ENCODE measurements around the gene ARID2.

The ARID2 gene

GRCh38 chr12:45895961-45896360 is 166.5 kb downstream of the ARID2 start:
- in situ Hi-C loops (cut with MboI; ENCODE audit: low pct_unique_long_range_greater_than_20kb, low sequenced_read_pairs, unreplicated experiment): no loop called here
- no peak for DNase-seq (ENCODE audit: low spot score)
- no peak for TF ChIP-seq CTCF (IDR thresholded peaks at IDR 0.05; ENCODE audit: extremely low read depth, insufficient read depth, missing control alignments)

GRCh38 chr12:45898094-45898493 is 168.6 kb downstream of the ARID2 start:
- TF ChIP-seq CTCF (IDR thresholded peaks at IDR 0.05; ENCODE audit: extremely low read depth, insufficient read depth, missing control alignments): no peak
- DNase-seq (ENCODE audit: low spot score): no peak
- in situ Hi-C loops (cut with MboI; ENCODE audit: low pct_unique_long_range_greater_than_20kb, low sequenced_read_pairs, unreplicated experiment): no loop called here

GRCh38 chr12:45907955-45908354 is 178.4 kb downstream of the ARID2 start:
- DNase-seq (ENCODE audit: low spot score): no peak
- no peak for TF ChIP-seq CTCF (IDR thresholded peaks at IDR 0.05; ENCODE audit: extremely low read depth, insufficient read depth, missing control alignments)
- in situ Hi-C loops (cut with MboI; ENCODE audit: low pct_unique_long_range_greater_than_20kb, low sequenced_read_pairs, unreplicated experiment): no loop called here

GRCh38 chr12:45909041-45909713 is 179.7 kb downstream of the ARID2 start:
- TF ChIP-seq CTCF (IDR thresholded peaks at IDR 0.05; ENCODE audit: extremely low read depth, insufficient read depth, missing control alignments): no peak
- DNase-seq (ENCODE audit: low spot score): no peak
- in situ Hi-C loops (cut with MboI; ENCODE audit: low pct_unique_long_range_greater_than_20kb, low sequenced_read_pairs, unreplicated experiment): no loop called here

GRCh38 chr12:45912774-45913173 is 183.3 kb downstream of the ARID2 start:
- no peak for DNase-seq (ENCODE audit: low spot score)
- in situ Hi-C loops (cut with MboI; ENCODE audit: low pct_unique_long_range_greater_than_20kb, low sequenced_read_pairs, unreplicated experiment): no loop called here
- no peak for TF ChIP-seq CTCF (IDR thresholded peaks at IDR 0.05; ENCODE audit: extremely low read depth, insufficient read depth, missing control alignments)

- no peak for DNase-seq (ENCODE audit: low spot score)
- in situ Hi-C loops (cut with MboI; ENCODE audit: low pct_unique_long_range_greater_than_20kb, low sequenced_read_pairs, unreplicated experiment): no loop called here
- TF ChIP-seq CTCF (IDR thresholded peaks at IDR 0.05; ENCODE audit: extremely low read depth, insufficient read depth, missing control alignments): no peak
These were observed 184.1 kb downstream of the ARID2 start for GRCh38 chr12:45913631-45914030.
